SK-N-MC (cell line): ENCODE data around the gene COQ8A.

Source experiments
- EZH2 ChIP-seq: fragments of 200-600 bp; sonication (generic); IDR thresholded peaks from one replicate; pipeline ENCODE4 v1.6.1; 2017; ENCODE audit warnings: antibody characterized with exemption
- FOXP2 ChIP-seq: optimal IDR thresholded peaks from 2 replicates; pipeline ENCODE3; 2011; ENCODE audit warnings: mild to moderate bottlenecking, moderate library complexity; ENCODE audit not compliant: insufficient read depth; ENCODE audit errors: extremely low read length, control extremely low read depth
- POLR2AphosphoS5 ChIP-seq: IDR thresholded peaks from 2 replicates; pipeline ENCODE4 v1.6.1; 2012; ENCODE audit warnings: mild to moderate bottlenecking, low read depth, low read length, borderline replicate concordance

- no peak for TF ChIP-seq POLR2AphosphoS5
- TF ChIP-seq EZH2 = no peak
- TF ChIP-seq FOXP2 = no peak
Observed at GRCh38 chr1:226952118-226952441, 12.0 kb downstream of the COQ8A start.
